ENCODE results near the gene HES6.
A peak's percentile ranks its signal among the peaks of the same experiment; 100 is the strongest.

HES6 gene

DNA sequence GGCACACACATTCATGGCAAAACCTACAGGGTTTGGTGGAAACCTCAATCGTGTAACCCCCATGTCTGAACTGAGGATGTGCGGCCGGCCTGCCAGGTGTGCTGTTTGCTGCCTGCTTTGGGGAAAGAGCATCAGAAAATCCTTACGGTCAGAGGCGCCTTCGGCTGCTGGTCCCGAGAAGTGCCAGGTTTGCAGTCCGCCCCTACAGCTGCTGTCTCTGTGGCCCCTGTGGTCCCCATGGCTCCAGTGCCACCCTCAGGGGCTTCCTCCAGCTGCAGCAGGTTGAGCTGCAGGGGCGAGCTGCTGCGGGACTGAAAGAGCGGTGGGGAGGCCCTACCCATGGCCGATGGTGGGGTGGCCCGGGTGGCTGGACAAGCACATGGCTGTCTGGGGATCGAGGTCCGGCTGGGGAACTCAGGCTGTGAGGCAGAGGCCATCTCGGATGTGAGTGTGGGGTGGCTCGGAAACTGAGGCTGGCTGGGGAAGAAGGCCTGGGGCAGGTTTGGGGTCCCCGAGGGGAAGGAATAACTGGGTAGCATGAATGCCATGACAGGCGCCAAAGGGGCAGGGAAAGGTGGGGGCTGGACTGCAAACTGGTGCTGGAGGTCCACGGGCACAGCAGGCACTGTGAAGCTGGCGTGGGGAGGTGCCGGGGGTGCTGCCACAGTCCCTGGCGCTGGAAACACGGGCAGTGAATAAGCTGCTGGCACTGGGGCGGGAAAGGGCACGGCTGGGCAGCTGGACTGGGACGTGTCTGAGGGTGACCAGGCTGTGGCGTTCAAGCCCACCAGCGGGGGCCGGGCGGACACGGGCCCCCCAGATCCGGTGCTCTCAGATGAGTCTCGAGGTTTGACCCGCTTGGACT is 13.2 kb upstream of the HES6 start:
- DNase-seq: no peak

DNA sequence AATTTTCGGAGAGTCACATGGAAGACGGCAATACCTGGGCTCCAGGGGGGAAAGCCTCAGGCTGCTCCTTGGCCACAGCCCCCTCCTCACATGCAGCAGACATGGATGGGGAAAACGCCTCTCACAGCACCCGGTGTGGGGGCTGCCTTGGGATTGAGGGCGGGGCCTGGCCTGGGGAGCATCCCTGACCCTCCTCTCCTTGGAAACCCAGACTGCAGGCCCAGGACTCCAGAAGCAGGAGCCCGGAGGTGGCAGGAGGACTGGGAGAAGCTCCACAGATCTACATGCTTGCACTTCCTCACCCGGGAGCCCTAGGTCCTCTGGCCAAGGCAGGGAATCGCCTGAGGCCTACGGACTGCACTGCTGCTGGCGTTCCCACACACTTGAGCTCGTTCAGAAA is 12.1 kb upstream of the HES6 start:
- no peak for DNase-seq

DNA sequence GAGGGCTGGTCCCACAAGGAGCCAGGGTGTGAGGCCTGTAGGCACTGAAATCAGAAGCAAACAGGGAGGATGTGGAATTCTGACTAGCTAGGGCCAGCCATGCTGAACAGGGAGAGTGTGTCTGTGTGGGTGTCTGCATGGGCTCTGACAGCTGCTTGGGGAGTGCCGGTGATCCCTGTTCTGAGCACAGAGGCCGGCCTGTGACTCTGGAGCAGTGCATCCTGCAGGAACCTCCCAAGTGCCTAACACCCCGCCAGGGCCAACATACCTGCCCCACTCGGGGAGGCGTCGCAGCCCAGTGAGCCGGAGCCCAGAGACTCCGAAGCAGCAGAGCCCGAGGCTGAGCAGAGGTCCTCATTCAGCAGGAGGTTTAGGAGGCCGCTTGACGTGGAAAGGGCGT is 11.5 kb upstream of the HES6 start:
- no peak for DNase-seq

DNA sequence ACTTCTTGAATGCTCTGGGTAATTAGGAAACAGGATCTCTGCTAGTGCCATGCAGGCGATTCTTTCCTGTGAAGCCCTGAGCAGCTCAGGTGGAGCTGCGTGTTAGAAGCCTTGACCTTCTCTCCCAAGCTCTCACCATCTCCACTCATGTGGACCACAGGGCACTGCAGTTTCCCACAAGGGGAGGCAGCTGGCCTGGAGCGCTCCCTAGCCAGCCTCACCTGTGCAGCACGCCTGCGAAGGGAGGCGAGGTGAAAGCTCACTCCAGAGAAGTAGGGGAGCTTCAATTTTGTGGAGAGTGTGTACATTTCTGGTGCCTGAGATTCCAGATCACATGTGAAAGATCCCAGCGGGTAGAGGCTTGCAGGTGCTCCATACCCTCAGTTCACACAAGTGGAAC is 11.1 kb upstream of the HES6 start:
- no peak for DNase-seq

DNA sequence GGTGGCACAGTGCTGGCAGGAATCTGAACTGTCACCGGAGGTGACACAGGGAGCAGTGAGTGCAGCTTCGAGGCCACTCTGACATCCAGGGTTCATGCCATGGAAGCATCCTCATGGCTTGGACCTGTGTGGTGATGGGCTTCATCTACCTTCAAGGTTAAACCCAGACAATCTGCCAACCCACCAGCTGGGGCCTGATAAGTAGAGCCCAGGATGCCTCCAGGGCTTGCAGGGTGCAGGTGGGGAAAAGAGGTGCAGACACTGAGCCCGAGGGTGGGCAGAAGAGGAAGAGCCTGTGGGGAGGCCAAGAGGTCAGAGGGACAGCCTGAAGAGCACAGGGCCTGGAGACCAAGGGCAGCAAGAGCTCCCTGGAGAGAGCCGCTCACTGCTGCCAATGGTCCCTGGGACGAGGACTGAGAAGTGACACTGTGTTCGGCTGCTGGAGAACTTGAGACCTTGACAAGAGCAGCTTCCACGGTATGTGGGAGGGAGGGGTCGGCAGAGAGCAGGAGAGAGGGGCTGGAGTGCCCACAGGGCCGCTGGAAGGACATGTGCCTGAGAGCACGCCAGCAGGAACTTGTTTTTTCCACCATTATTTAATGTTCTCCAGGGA is 8.1 kb upstream of the HES6 start:
- no peak for DNase-seq

DNA sequence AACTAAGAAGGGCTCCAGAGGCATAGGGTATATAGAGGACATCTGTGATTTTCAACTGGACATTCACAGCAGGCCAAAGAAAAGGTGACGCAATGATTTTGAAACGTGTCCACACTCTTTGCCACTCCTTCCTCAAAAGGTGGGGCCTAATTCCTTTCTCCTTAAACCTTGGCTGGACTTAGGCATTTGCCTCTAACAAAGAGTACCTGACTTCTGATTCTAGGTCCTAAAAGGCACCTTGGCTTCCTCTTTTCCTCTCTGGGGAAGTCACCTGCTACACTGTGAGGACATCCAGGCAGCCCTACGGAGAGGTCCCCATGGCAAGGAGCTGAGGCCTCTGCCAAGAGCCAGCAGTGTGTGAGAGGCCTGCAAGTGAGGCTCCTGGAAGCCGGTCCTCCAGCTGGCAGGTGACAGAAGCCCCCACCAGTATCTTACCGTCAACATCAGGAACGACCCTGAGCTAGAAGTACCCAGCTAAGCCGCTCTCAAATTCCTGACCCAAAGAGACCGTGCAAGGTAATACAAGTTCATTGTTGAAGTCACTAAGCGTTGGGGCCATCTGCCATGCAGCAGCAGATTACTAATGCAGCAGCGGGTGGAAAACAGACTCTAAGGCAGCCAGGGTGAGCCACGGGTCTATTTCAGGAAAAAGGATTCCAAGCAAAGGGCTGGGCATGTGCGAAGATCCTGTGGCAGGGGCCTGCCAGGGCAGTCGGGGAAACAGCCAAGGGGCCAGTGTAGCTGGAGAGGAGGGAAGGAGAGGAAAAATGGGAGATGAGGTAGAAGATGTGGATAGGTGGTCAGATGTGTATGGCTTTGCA is 7.4 kb upstream of the HES6 start:
- no peak for DNase-seq

DNA sequence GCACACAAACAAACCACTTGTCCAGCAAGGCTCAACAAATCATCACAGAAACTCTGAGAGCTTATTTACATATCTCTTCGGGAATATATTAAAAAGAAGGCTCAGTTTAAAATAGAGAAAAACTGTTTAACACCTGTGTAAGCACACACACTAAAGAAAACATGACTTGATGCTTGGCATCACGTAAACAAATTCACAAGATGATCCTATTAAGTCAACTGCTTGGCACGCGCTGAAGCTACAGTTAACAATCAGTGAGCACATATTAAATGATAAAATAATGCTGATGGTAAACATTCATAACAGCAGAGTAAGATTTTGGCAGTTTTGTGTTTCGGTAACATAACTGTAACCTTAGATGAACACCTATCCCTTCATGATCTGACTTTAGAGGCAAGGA is 4.3 kb upstream of the HES6 start:
- DNase-seq: no peak

DNA sequence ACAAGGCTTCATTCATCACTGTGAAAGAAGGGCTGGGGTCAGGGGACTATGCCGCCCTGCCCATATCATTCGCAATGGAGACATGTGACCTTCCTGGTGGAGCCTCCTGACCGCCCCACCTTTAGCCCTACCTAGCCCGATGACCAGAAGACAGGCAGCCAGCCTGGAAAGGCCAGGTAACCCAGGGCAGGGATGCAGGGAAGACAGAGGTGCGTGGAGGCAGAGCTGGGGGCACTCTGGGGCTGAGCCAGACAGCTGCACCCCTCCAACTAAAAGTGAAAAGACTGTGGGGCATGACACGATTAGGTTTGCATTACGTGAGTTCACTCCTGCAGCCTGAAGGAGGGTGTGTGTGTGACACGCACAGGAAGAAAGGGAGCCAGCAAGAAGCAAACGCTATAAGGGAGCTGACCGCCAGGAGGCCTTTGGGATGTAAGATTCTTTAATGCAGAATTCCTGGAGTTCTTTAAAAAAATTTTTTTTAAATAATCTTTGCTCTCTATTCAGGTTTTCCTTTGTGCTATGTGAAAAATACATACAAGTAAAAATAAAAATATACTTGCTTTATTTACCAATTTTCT is 3.7 kb upstream of the HES6 start:
- DNase-seq: no peak

DNA sequence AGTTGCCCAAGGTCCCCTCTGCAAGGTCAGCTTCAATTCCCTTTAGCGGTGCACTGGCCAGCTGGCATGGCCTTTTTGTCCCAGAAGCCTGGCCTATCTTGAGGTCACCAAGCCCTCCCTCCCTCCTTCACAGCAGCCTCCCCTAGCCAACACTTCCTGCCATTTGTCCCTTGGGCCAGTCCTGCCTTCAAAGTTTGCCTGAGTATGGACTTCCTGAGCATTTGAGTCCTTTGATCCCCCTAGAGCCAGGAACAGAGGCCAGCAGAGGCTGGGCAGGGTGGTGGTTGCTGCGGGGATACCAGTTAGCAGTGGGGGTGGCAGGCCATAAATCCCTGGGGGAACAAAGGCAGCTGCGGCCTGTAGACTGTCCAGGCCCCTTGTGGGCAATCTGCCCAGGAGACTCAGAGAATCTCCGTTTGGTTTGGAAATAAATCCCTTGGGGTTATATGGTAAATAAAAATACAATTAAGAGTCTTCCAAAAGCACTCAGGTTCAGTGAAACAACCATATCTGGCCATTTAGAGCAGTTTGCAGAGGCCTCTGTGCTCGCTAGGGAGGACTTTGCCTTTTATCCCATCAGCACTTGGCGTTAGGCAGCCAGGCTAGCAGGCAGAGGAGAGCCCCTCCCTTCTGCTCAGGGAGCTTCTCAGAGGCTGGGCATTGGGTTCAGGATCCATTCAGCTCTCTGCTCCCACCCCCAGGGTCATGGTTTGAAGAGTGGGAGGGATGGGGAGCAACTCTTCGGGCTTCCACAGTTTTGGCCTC is 3.1 kb upstream of the HES6 start:
- DNase-seq: no peak

DNA sequence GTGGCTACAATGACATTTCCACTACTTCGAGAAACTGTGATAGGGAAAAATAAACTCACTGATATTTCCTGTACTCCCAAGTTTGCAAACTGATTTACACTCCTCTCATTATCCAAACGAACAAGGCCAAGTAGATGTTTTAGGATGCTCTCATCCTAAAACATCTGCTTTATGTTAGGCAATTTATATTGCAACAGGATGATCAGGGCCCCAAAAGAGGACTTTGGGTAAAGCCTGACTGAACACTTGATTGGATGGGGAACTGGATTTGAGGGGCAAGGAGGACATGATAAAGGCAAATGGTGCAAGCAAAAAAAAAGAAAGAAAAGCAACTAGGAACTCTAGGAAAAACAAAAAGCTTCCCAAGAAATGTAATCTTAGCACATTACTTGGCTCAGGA is 2.1 kb upstream of the HES6 start:
- no peak for DNase-seq

DNA sequence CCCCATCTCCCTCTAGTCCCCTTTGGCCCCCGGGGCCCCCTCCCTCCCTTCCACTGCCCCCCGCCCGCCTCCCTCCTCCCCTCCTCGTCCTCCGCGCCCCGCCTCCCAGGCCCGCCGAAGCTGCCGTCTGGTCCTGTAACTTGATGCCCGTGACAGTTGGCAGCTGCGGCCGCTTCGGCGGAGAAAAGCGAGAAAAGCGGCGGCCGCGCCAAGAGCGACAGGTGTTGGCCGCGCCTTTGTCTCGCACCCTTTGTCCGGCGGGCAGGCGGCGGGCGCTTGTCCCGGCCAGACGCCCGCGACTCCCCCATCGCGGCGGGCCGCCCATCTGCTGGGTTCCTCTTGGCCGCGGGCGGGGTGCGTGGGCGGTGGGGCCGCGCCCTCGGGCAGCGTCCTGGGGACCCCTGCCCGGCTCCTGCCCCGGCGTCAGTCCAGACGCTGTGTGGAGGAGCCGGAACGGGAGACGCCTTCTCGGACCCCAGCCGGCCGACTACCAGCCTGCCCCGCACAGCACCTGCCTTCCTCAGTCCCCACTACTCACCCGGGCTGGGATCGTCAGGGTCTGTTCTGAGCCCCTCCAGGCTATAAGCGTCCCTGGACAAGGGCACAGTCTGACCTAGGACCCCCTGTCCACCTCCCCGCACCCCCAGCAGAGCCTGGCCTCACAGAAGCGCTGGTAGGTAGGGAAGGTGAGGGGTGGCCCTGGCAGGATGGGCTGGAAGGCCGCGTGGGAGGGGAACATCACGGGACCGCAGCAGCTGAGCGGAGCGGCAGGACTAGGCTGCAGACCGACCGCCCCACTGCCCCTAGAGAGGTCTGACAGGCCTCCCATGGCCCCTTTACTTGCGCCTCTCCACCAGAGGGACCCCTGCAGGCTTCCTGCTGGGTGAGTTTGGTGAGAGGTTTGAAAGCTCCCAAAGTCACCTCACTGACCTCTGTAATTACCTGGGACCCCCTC is 1.2 kb upstream of the HES6 start:
- peak in 1 of 2 experiments; percentile 16 for DNase-seq

DNA sequence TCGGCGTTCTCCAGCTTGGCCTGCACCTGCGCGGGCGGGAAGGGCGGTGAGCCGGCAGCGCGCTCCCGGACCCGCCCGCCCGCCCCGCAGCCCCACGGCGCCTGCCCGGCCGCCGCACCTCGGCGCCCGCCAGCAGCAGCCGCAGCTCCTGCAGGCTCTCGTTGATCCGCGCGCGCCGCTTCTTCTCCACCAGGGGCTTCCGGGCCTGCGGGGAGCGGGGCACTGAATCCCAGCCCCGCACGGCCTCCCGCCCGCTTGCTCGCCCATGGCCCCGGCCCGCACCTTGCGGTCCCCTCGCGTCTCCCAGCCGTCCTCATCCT is 335 bp downstream of the HES6 start:
- no peak for DNase-seq

DNA sequence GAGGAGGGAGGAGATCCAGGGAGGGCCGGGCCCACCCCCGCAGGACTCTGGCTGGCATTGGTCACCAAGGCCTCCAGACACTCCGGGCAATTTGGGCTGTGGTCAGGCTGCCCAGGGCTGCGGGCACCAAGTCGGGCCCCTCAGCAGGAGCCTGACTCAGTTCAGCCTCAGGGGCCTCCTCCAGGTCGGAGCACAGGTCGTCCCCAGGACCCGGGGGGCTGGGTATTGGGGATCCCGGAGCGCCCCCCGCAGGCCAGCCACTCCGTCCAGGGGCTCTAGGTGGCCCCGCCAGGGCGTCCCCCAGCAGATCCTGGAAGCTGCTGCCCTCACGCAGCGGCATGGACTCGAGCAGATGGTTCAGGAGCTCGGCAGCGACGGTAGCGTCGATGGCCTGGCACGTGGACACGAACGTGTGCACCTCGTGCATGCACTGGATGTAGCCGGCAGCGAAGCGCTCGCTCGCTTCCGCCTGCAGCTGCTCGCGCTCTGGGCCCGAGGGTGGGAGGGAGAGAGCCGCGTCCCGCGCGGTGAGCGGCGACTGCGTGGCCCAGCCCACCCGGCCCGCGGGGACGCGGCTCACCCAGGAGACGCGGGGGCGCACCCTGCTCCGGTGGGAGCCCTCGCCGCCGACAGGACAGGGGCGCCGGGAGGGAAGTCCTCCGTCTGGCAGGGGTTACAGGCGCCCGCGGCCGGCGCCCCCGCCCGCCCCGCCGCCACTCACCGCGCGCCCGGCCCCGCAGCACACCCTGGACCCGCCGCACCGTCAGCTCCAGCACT is 884 bp downstream of the HES6 start:
- no peak for DNase-seq

DNA sequence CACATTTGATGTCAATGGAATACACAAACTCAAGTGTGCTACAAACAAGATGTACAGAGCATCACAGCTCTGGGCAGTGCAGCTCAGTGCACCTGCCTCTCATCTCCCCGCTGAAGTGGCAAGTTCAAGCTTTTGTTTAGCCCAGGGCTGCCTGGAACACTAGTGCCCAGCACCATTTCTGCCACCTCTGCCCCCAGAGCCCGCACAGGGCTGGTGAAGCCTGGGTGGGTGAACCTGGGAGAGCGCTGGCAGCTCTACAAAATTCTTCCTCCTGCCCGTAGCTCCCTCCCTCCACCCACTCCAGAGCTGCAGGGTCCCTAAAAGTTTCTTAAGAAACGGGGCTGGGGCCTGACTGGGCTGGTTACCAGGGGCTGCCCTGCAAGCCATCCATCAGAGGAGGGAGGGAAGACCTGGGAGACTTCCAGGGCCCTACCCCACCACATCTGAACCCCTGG is 1.5 kb downstream of the HES6 start:
- DNase-seq: no peak

DNA sequence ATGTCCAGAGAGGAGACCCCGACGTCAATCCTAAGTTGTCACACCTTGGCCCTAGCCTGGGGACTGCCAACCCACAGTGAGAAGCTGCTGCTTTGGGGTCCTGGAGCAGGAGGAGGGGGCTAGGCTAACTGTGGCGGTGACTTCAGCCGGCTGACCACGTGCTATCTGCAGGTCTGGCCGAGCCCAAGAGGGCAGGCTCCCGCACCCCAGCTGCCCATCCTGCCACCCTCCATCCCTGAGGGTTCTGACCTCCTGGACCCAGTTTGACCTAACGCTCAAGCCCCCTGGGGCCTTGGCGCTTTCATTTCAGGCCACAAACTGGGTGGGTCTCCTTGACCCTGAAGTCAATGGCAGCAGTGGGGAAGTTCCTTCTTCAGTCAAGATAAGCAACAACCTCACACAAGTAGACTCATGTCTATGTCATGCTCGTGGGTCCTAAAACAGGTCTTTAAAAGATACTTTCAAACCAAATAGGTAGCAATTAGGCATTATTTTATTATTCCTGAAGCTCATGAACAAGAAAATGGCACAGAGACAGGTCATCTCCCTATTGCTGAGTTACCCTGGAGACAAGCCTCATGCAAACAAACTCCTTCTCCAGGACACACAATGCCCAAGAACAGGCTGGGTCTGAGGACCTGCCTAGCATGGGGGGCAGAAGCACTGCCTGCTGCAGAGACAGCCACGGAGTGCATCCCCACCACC is 2.3 kb downstream of the HES6 start:
- no peak for DNase-seq

DNA sequence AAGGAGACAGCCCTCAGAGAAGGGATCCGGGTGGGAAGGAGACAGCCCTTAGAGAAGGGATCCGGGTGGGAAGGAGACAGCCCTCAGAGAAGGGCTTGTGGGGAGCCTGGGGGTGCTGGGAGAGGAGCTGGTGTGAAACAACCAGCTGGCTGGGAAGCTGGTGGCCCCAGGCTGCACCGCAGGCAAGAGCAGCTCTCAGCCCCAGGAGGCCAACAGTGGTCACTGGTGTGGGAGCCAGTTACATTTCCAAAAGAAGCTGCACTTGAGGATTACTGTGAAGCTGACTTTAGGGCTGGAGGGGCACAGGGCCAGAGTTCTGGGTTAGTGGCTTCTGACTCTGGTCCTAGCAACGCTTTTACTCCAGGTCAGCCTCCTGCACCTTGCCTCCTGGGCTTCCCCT is 3.3 kb downstream of the HES6 start:
- DNase-seq: no peak

DNA sequence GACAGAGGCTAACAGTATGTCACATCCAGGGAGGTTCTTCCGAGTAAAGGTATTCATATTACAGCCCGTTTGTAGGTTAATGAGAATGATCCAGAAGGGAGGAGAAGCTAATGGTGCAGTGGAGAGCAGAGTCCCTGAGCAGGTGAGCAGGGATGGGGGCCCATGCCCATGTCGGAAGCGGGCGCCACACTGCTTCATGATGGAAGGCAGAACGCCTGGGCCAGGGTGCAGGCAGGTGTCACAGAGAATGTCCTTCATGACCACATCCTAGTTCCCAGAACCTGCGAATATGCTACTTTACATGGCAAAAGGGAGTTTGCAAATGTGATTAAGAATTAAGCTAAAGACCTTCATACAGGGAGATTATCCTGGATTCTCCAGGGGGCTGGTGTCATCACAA is 4.0 kb downstream of the HES6 start:
- DNase-seq: no peak

DNA sequence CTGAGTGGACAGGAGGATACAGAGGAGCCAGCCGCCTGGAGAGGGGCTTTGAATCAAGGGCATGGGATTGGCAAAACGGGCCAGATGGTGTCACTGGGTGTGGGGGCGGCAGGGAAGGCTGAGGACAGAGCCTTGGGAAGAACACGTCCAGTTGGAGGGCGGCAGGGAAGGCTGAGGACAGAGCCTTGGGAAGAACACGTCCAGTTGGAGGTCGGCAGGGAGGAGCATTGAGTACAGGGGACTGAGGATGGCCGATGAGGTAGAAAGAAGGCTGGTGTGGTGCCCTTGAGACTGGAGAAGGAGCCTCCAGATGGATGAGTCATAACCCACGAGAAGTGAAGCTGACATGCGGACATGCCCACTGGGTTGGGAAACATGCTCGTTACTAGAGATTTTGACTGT is 4.5 kb downstream of the HES6 start:
- no peak for DNase-seq

DNA sequence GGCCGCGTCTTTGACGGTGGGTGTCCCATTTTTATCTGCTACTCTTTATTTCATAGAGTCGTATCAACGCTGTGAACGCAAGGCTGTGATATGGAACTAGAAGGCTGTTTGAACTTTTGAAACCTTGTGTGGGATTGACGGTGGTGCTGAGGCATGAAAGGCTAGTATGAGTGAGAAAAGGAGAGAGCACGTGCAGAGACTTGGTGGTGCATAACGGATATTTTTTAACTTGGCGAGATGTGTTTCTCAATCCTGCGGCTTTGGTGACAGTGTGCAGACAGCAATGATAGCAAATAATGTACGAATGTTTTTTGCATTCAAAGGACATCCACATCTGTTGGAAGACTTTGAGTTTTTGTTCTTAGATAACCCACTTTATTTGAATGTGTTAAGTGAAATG is 6.2 kb downstream of the HES6 start:
- DNase-seq: no peak

DNA sequence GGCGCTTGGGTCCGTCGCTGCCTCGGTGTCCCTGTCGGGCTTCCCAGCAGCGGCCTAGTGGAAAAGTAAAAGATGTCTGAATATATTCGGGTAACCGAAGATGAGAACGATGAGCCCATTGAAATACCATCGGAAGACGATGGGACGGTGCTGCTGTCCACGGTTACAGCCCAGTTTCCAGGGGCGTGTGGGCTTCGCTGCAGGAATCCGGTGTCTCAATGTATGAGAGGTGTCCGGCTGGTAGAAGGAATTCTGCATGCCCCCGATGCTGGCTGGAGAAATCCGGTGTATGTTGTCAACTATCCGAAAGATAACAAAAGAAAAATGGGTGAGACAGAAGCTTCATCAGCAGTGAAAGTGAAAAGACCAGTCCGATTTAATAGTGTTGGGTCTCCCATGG is 8.0 kb downstream of the HES6 start:
- no peak for DNase-seq

Measured in Kasumi-1 (cell line).